NCI-H2081 (cell line): ENCODE data around the gene GAGE12E.
"Not testable (repeated sequence)": the region's sequence is repeated elsewhere in the genome, so short reads cannot be mapped to it uniquely, and the experiment has no call there.

Experiments
- DNase-seq, 2 experiments: peaks; one replicate each; lab custom pipeline; 2025; lab: John Stamatoyannopoulos, UW

Gene GAGE12E

GRCh38 chrX:49550989-49551388 lies at the start of gene GAGE12E:
TSS of gene GAGE12E (plus strand) at chrX:49551289. CDS start at chrX:49552444, 1,155 bp downstream.
- not testable (repeated sequence) for DNase-seq

- DNase-seq, result not testable (repeated sequence)
These were observed 19.2 kb upstream of the GAGE12E start, which contains the start of gene GAGE12C for GRCh38 chrX:49531877-49532276. TSS of gene GAGE12C (plus strand) at chrX:49532177. CDS start at chrX:49533332, 1,155 bp downstream.

DNA sequence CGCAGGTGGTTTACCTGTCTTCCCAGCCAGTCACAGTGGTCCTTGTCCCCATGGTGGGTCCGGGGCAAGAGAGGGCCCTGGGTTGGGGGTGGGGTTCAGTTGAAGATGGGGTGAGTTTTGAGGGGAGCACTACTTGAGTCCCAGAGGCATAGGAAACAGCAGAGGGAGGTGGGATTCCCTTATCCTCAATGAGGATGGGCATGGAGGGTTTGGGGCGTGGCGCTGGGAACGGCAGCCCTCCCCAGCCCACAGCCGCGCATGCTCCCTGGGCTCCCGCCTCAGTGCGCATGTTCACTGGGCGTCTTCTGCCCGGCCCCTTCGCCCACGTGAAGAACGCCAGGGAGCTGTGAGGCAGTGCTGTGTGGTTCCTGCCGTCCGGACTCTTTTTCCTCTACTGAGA lies 9.7 kb upstream of the GAGE12E start, which contains the start of gene GAGE12D:
Gene GAGE12D, plus strand, starts transcription at position 301 of the 400 bp plus-strand sequence. CDS start 1,155 bp downstream, outside the sequence.
- DNase-seq, result not testable (repeated sequence)

- not testable (repeated sequence) for DNase-seq
These were observed 9.5 kb downstream of the GAGE12E start, which contains the start of gene GAGE12F for GRCh38 chrX:49560542-49560941. TSS of gene GAGE12F (plus strand) at chrX:49560842. CDS start at chrX:49561997, 1,155 bp downstream.

DNA sequence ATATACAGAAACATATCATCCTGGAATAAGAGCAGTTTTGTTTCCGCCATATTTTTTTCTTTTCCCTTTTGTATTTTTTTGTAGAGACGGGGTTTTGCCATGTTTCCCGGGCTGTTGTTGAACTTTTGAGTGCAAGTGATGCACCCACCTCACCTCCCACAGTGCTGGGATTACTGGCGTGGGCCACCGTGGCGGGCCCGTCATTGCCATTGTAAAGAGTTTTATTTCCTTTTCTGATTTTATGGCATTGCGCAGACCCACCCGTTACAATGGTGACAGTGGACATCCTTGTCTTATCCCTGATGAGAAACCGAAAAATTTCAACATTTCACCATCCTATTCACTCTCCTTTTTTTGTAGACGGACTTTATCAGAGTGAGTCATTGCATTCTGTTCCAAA lies 17.6 kb downstream of the GAGE12E start:
- DNase-seq, result not testable (repeated sequence)

GRCh38 chrX:49569152-49569551 lies 18.1 kb downstream of the GAGE12E start:
- DNase-seq, result not testable (repeated sequence)

DNA sequence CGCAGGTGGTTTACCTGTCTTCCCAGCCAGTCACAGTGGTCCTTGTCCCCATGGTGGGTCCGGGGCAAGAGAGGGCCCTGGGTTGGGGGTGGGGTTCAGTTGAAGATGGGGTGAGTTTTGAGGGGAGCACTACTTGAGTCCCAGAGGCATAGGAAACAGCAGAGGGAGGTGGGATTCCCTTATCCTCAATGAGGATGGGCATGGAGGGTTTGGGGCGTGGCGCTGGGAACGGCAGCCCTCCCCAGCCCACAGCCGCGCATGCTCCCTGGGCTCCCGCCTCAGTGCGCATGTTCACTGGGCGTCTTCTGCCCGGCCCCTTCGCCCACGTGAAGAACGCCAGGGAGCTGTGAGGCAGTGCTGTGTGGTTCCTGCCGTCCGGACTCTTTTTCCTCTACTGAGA lies 19.0 kb downstream of the GAGE12E start, which contains the start of gene GAGE12G:
Gene GAGE12G, plus strand, starts transcription at position 301 of the 400 bp plus-strand sequence. CDS start 1,155 bp downstream, outside the sequence.
- DNase-seq, result not testable (repeated sequence)

- not testable (repeated sequence) for DNase-seq
These were observed 28.6 kb downstream of the GAGE12E start, which contains the start of gene GAGE12H for GRCh38 chrX:49579649-49580048. TSS of gene GAGE12H (plus strand) at chrX:49579949. CDS start at chrX:49581104, 1,155 bp downstream.

- not testable (repeated sequence) for DNase-seq
These were observed 38.1 kb downstream of the GAGE12E start, which contains the start of gene GAGE2A for GRCh38 chrX:49589196-49589595. TSS of gene GAGE2A (plus strand) at chrX:49589496. CDS start at chrX:49590651, 1,155 bp downstream.

GRCh38 chrX:49589769-49590478 lies 38.8 kb downstream of the GAGE12E start:
- not testable (repeated sequence) for DNase-seq

DNA sequence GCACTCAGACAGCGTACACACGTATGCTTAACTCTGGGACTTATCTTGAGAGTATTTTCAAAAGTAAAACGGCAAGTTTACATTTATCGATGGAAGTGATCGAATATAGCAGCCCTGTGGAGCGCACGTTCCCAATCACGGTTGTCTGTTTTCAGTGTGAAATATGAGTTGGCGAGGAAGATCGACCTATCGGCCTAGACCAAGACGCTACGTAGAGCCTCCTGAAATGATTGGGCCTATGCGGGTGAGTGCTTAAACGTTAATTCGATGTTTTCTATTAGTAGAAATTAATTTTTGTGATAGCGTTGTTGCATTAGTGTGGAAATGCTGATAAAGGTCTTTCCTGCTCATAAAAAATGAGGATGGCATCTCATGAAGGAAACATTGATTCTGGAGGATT lies 39.4 kb downstream of the GAGE12E start:
- not testable (repeated sequence) for DNase-seq

GRCh38 chrX:49598720-49599119 lies 47.6 kb downstream of the GAGE12E start, which contains the start of gene GAGE1:
TSS of gene GAGE1 (plus strand) at chrX:49599020. CDS start at chrX:49600175, 1,155 bp downstream.
- not testable (repeated sequence) for DNase-seq
